Kidney (tissue), 22 donors: ENCODE results near the gene C10orf143. TPM values are rescaled to one million over a fixed set of nuclear protein-coding genes. Genes with fewer than 3 reads are reported as not detected.

Experiments
- DNase-seq, 5 donors: peaks; one replicate each; pipeline ENCODE4 v3.0.0-alpha.2; 2013 to 2020
- FAIRE-seq: peaks from 2 replicates; lab custom pipeline; 2012; peaks lifted over from hg19 to GRCh38; lab: Jason Lieb, UNC
- H3K27ac ChIP-seq, 2 donors: one replicate each; pipeline ENCODE4 v1.7.0; 2013; ENCODE audit warnings: low read depth in 2 of 2, low read length in 2 of 2, inconsistent platforms in 1 of 2
- H3K27me3 ChIP-seq: one replicate; pipeline ENCODE4 v1.7.1; 2013; ENCODE audit warnings: low read length, inconsistent platforms; ENCODE audit not compliant: control insufficient read depth, insufficient read depth
- H3K36me3 ChIP-seq, 3 donors: one replicate each; pipeline versions ENCODE4 v1.7.0 to v1.7.1; 2013; ENCODE audit warnings: low read length in 3 of 3, control low read depth in 1 of 3, inconsistent platforms in 1 of 3; ENCODE audit not compliant: insufficient read depth in 3 of 3, control insufficient read depth in 2 of 3
- H3K4me1 ChIP-seq, 3 donors: one replicate each; pipeline versions ENCODE4 v1.7.0 to v1.7.1; 2013; ENCODE audit warnings: low read length in 3 of 3, inconsistent platforms in 1 of 3, low read depth in 1 of 3; ENCODE audit not compliant: control insufficient read depth in 2 of 3, insufficient read depth in 2 of 3
- H3K4me3 ChIP-seq, 3 donors: one replicate each; pipeline versions ENCODE4 v1.7.0 to v1.8.1; 2013; ENCODE audit warnings: low read length in 3 of 3, control low read depth in 1 of 3, inconsistent platforms in 1 of 3
- H3K9ac ChIP-seq, 3 donors: one replicate each; pipeline versions ENCODE4 v1.7.0 to v1.7.1; 2013; ENCODE audit warnings: low read length in 3 of 3, control low read depth in 1 of 3, inconsistent platforms in 1 of 3
- H3K9me3 ChIP-seq, 3 donors: one replicate each; pipeline versions ENCODE4 v1.7.0 to v1.7.1; 2013; ENCODE audit warnings: low read length in 3 of 3, control low read depth in 1 of 3, inconsistent platforms in 1 of 3; ENCODE audit not compliant: control insufficient read depth in 2 of 3, insufficient read depth in 1 of 3
- CTCF ChIP-seq: IDR thresholded peaks from 3 replicates; pipeline ENCODE4 v1.5.1; 2012; ENCODE audit warnings: mild to moderate bottlenecking, moderate library complexity, borderline replicate concordance; ENCODE audit not compliant: insufficient read depth; ENCODE audit errors: extremely low read depth
- intact Hi-C: fragments of 100-400 bp; cut with DNase I; formaldehyde crosslinking; loops from one replicate; pipeline ENCODE4 v1.11.1; 2022
- long read RNA-seq, 10 donors: library from polyadenylated mRNA in 1 of 10; unstranded in 1 of 10; transcript quantifications; one replicate each; pipeline ENCODE4 v2.0.0 and lab custom pipeline, GENCODE V29; 2021 to 2026
- polyA plus RNA-seq: library from polyadenylated mRNA; stranded (reverse); fragments of 350-450 nt; fragmentation: Illumina TruSeq; extraction: RNeasy Lipid Tissue Mini Kit (QIAGEN cat#74804); gene quantifications from one replicate; pipeline ENCODE4 v1.2.3, GENCODE V29; 2014; ENCODE audit warnings: low read depth, low replicate concordance; ENCODE audit not compliant: insufficient read depth
- total RNA-seq: library from RNA; stranded (reverse); fragmentation: NEBNext Ultra II Directional; extraction: Animal tissue kit (Norgen Biotek cat#: 25700); gene quantifications from one replicate; pipeline ENCODE4 v1.2.1, GENCODE V29; 2021
- donor health status: control.
- donor health status: control.
- donor health status: control.
- donor health status: control.
- donor health status: control.
- donor health status: DM: yes; HTN: yes; CAD: no.
- donor health status: Normal renal cell carcinoma (clear cell type).

The C10orf143 gene
- total RNA-seq (6.6 TPM), polyA plus RNA-seq (9.2 TPM)
- long read RNA-seq, donor 1, result 0 reads
- long read RNA-seq, donor 2, result 0 reads
- long read RNA-seq, donor 3, partial matches to known transcripts, result 0 of 4 reads
- long read RNA-seq, donor 3, other reads (novel, unspliced or antisense), result 0 of 4 reads
- long read RNA-seq, donor 4, partial matches to known transcripts, result 0 of 4 reads
- long read RNA-seq, donor 4, other reads (novel, unspliced or antisense), result 0 of 4 reads
- long read RNA-seq, donor 5, result 0 reads
- long read RNA-seq, donor 6, partial matches to known transcripts, result 0 of 3 reads
- long read RNA-seq, donor 6, other reads (novel, unspliced or antisense), result 0 of 3 reads
- long read RNA-seq, donor 7, partial matches to known transcripts, result 0 of 7 reads
- long read RNA-seq, donor 7, other reads (novel, unspliced or antisense), result 6 of 7 reads
- long read RNA-seq, donor 8, partial matches to known transcripts, result 0 of 3 reads
- long read RNA-seq, donor 8, other reads (novel, unspliced or antisense), result 0 of 3 reads
- long read RNA-seq, donor 9, partial matches to known transcripts, result 0 of 3 reads
- long read RNA-seq, donor 9, other reads (novel, unspliced or antisense), result 0 of 3 reads
- long read RNA-seq, donor 10, partial matches to known transcripts, result 0 of 2 reads
- long read RNA-seq, donor 10, other reads (novel, unspliced or antisense), result 0 of 2 reads

- H3K27me3 ChIP-seq, result no peaks in the 10 kb centered on the region
- H3K9me3 ChIP-seq, result no peaks in the 10 kb centered on the region
- no peaks in the 10 kb centered on the region for H3K36me3 ChIP-seq
- H3K9ac ChIP-seq, result peak within 1 kb of the TSS; percentile 58 to 89 (median 81)
- DNase-seq (peak; percentile 98 to 100 (median 99)), FAIRE-seq (no peak)
- H3K4me3 ChIP-seq, result peak within 1 kb of the TSS; percentile 85 to 100 (median 98)
- peaks cover 0 to 13% (median 8%) of the 10 kb centered on the region in 3 donors for H3K4me1 ChIP-seq
- no peak for TF ChIP-seq CTCF
- H3K27ac ChIP-seq, result peak within 1 kb of the TSS; percentile 92 to 97
- intact Hi-C loops, result no loop called here
Measured at GRCh38 chr10:130110246-130111112, at the start of gene C10orf143. C10orf143 (minus strand) TSS chr10:130110830; CDS start chr10:130110772, 58 bp downstream.

- intact Hi-C loops, result no loop called here
- Histone ChIP-seq H3K36me3 (peaks cover 0 to 7% (median 4%) of the 10 kb centered on the region in 3 donors), H3K9me3 (no peaks in the 10 kb centered on the region), H3K4me1 (no peaks in the 10 kb centered on the region), H3K4me3 (no peak overlapping the region), H3K27me3 (no peaks in the 10 kb centered on the region), H3K27ac (no peak overlapping the region), H3K9ac (no peak overlapping the region)
- FAIRE-seq, result no peak
- no peak for DNase-seq
- TF ChIP-seq CTCF, result no peak
Measured at GRCh38 chr10:130159192-130159794, 48.7 kb upstream of the C10orf143 start.

GRCh38 chr10:130146042-130146441 lies 35.4 kb upstream of the C10orf143 start:
- intact Hi-C loops, result no loop called here
- H3K27me3 ChIP-seq, result no peaks in the 10 kb centered on the region
- no peak for FAIRE-seq
- peaks cover 4 to 15% (median 9%) of the 10 kb centered on the region in 3 donors for H3K36me3 ChIP-seq
- DNase-seq, result no peak
- H3K27ac ChIP-seq, result no peak overlapping the region
- no peaks in the 10 kb centered on the region for H3K9me3 ChIP-seq
- H3K4me1 ChIP-seq, result peaks cover 0 to 9% (median 0%) of the 10 kb centered on the region in 3 donors
- no peak overlapping the region for H3K4me3 ChIP-seq
- no peak for TF ChIP-seq CTCF
- no peak overlapping the region for H3K9ac ChIP-seq
